Body of pancreas (tissue), 4 donors: ENCODE results near the gene PIK3R5.

ENCODE experiments used
- POLR2A ChIP-seq, 3 donors: fragments of 450-650 bp; IDR thresholded peaks; one replicate each; pipeline ENCODE4 v1.6.1; 2016; ENCODE audit warnings: antibody characterized with exemption in 3 of 3, mild to moderate bottlenecking in 2 of 3
- TF ChIP-seq, protein P1 (sequence below), 7 experiments: fragments of 450-650 bp in 4 of 7; fragments of 200-600 bp in 3 of 7; sonication (generic) in 3 of 7; IDR thresholded peaks; one replicate each; pipeline ENCODE4 v1.5.1; 2016 to 2019; ENCODE audit warnings: antibody characterized with exemption in 7 of 7

DNA sequence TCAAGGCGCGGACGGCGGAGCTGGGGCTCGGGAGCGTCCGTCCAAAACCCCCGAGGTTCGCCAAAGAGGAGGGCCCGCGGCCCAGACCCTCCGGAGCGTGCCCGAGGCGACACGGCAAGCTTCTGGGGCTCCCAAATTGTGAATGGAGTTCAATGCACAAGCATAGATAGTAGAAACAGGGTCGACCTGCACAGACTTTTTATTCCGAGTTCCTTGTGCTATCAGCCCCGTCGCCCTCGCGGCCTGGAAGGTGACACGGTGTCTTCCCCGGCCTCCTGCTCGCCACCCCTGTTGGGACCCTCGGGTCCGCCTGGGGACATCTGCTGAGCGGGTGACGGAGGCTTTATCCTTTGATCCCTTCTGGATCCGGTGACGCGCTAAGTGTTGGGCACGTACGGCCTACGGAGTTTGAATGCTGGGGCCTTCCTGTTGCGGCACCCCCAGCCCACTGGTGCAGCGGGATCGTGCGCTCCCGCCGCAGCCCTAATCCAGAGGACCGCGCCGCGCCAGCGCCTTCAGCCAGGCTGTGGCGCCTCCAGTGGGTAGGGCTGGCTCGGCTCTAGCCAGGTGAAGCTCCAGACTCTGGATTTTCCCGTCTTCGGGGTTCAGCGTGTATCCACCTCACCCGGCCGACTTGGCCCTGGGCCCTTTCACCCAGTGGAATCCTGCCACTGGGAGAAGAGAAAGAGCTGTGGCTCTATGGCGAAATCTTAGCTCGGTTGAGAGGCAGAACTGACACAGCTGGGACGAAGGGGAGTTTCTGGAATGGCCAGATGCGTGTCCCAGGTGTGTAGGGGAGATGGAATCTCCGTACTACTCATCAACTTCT lies 38.8 kb upstream of the PIK3R5 start:
- no peak for TF ChIP-seq POLR2A (IDR thresholded peaks at IDR 0.05)
- TF ChIP-seq, protein P1, sequence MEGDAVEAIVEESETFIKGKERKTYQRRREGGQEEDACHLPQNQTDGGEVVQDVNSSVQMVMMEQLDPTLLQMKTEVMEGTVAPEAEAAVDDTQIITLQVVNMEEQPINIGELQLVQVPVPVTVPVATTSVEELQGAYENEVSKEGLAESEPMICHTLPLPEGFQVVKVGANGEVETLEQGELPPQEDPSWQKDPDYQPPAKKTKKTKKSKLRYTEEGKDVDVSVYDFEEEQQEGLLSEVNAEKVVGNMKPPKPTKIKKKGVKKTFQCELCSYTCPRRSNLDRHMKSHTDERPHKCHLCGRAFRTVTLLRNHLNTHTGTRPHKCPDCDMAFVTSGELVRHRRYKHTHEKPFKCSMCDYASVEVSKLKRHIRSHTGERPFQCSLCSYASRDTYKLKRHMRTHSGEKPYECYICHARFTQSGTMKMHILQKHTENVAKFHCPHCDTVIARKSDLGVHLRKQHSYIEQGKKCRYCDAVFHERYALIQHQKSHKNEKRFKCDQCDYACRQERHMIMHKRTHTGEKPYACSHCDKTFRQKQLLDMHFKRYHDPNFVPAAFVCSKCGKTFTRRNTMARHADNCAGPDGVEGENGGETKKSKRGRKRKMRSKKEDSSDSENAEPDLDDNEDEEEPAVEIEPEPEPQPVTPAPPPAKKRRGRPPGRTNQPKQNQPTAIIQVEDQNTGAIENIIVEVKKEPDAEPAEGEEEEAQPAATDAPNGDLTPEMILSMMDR (IDR thresholded peaks at IDR 0.05): no peak
